ENCODE results near the gene SARS1. TPM values are rescaled to one million over a fixed set of nuclear protein-coding genes. Genes with fewer than 3 reads are reported as not detected.
A peak's percentile ranks its signal among the peaks of the same experiment; 100 is the strongest.

Gene SARS1
- total and polyA plus RNA-seq, 4 donors: 118 to 212 (median 147) TPM

DNA sequence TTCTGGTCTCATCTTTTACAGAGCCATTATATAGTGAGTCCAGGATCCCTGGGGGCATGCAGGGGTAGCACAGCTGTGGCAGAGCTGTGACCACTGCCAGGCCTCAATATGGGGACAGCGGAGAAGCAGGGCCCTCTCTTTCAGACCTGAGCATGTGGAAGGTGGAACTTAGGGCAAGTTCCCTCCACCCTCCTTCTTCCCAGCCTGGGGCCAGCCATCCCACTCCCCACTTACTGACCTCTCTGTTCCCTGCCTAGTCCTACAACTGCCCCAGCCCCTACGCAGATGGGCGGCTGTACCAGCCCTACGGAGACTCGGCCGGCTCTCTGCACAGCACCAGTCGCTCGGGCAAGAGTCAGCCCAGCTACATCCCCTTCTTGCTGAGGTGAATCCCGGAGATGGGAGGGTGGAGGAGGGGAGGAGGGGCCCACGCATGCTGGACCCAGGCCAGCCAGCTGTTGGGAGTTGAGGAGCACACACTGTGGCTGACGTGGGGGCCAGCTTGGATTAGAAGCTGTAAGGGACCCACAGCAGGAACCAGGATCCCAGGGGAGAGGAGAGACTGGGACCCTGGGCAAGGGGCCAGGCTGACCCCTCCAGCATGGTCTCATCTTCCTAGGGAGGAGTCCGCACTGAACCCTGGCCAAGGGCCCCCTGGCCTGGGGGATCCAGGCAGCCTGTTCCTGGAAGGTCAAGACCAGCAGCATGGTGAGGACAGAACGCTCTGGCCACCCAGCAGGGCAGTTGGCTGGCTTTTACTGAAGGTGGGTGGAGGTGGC is 58.5 kb downstream of the SARS1 start:
- peaks cover 0 to 4% (median 0%) of the 10 kb centered on the region in 4 donors for H3K36me3 ChIP-seq (ENCODE audit: control insufficient read depth in 4 of 4, insufficient read depth in 4 of 4, low read length in 4 of 4)
- ATAC-seq (ENCODE audit: insufficient read depth, low FRiP score) (no peak), DNase-seq (peak in 1 of 3 donors; percentile 20)
- no peak overlapping the region for H3K9ac ChIP-seq (ENCODE audit: insufficient read depth in 1 of 2, low read length in 2 of 2)
- no peaks in the 10 kb centered on the region for H3K9me3 ChIP-seq (ENCODE audit: control insufficient read depth in 4 of 4, insufficient read depth in 3 of 4, low read length in 3 of 4)
- H3K27me3 ChIP-seq (ENCODE audit: control insufficient read depth in 3 of 3, insufficient read depth in 3 of 3, low read length in 2 of 3): no peaks in the 10 kb centered on the region
- TF ChIP-seq CTCF (IDR thresholded peaks at IDR 0.05; ENCODE audit: control extremely low read depth, extremely low read depth): no peak
- 90 to 91% methylated on average over 13 of the region's 13 CpGs for WGBS, 2 donors
- H3K4me1 ChIP-seq (ENCODE audit: control insufficient read depth in 5 of 5, insufficient read depth in 5 of 5, low read length in 5 of 5): peaks cover 0 to 43% (median 2%) of the 10 kb centered on the region in 5 donors
- H3K4me3 ChIP-seq: no peak overlapping the region
- H3K27ac ChIP-seq (ENCODE audit: low read depth in 1 of 2, low read length in 1 of 2): peak overlapping the region in 1 of 2 donors; percentile 34

- ATAC-seq (ENCODE audit: insufficient read depth, low FRiP score): no peak
- H3K9ac ChIP-seq (ENCODE audit: insufficient read depth in 1 of 2, low read length in 2 of 2): no peak overlapping the region
- peak overlapping the region in 1 of 2 donors; percentile 78 for H3K27ac ChIP-seq (ENCODE audit: low read depth in 1 of 2, low read length in 1 of 2)
Measured at GRCh38 chr1:109272831-109273547, 59.3 kb downstream of the SARS1 start.

DNA sequence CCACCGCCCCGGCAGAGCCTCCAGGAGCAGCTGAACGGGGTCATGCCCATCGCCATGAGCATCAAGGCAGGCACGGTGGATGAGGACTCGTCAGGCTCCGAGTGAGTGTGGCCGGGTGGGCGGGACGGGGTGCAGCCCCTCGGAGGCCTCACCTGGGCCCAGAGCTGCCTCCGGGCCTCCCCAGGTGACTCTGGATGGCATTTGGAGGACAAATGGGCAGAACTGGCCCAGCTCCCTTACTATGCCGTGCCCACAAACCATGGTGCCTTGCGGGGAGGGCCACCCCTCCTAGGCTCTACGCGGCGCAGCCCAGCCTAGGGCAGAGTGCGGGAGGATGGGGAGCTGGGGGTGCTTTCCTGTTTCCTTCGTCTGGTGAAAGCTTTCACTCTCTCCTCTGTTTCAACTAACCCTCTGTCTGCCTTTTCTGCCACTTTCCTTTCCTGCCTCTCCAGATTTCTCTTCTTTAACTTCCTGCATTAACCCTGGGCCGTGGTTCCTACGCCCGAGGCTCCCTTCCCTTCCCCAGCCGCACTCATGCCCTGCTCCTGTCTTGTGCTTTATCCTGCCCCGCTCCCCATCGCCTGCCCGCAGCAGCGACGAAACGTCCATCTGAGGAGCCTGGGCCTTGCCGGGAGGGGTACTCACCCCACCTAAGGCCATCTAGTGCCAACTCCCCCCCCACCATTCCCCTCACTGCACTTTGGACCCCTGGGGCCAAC is 60.0 kb downstream of the SARS1 start:
- DNase-seq: no peak
- Histone ChIP-seq H3K27ac (ENCODE audit: low read depth in 1 of 2, low read length in 1 of 2) (peak overlapping the region in 1 of 2 donors; percentile 78), H3K4me1 (ENCODE audit: control insufficient read depth in 5 of 5, insufficient read depth in 5 of 5, low read length in 5 of 5) (peaks cover 0 to 49% (median 5%) of the 10 kb centered on the region in 5 donors), H3K36me3 (ENCODE audit: control insufficient read depth in 4 of 4, insufficient read depth in 4 of 4, low read length in 4 of 4) (peaks cover 0 to 4% (median 3%) of the 10 kb centered on the region in 4 donors), H3K9ac (ENCODE audit: insufficient read depth in 1 of 2, low read length in 2 of 2) (peak overlapping the region in 1 of 2 donors; percentile 32), H3K27me3 (ENCODE audit: control insufficient read depth in 3 of 3, insufficient read depth in 3 of 3, low read length in 2 of 3) (no peaks in the 10 kb centered on the region), H3K9me3 (ENCODE audit: control insufficient read depth in 4 of 4, insufficient read depth in 3 of 4, low read length in 3 of 4) (no peaks in the 10 kb centered on the region), H3K4me3 (peak overlapping the region; percentile 2)
- ATAC-seq (ENCODE audit: insufficient read depth, low FRiP score): no peak
- WGBS, 2 donors: 58% methylated on average over 30 of the region's 30 CpGs
- no peak for TF ChIP-seq CTCF (IDR thresholded peaks at IDR 0.05; ENCODE audit: control extremely low read depth, extremely low read depth)

More at GRCh38 chr1:109272831-109273547, 59.3 kb downstream of the SARS1 start:
- Histone ChIP-seq H3K4me1 (ENCODE audit: control insufficient read depth in 5 of 5, insufficient read depth in 5 of 5, low read length in 5 of 5) (peaks cover 0 to 49% (median 5%) of the 10 kb centered on the region in 5 donors), H3K36me3 (ENCODE audit: control insufficient read depth in 4 of 4, insufficient read depth in 4 of 4, low read length in 4 of 4) (peaks cover 0 to 4% (median under 1%) of the 10 kb centered on the region in 4 donors), H3K4me3 (peak overlapping the region; percentile 2), H3K9me3 (ENCODE audit: control insufficient read depth in 4 of 4, insufficient read depth in 3 of 4, low read length in 3 of 4) (no peaks in the 10 kb centered on the region), H3K27me3 (ENCODE audit: control insufficient read depth in 3 of 3, insufficient read depth in 3 of 3, low read length in 2 of 3) (no peaks in the 10 kb centered on the region)
- TF ChIP-seq CTCF (IDR thresholded peaks at IDR 0.05; ENCODE audit: control extremely low read depth, extremely low read depth): no peak
- WGBS, 2 donors: 79 to 93% methylated on average over 16 of the region's 16 CpGs
- DNase-seq: no peak
